Measurements from ENCODE around the gene NPY4R. TPM values are rescaled to one million over a fixed set of nuclear protein-coding genes. Genes with fewer than 3 reads are reported as not detected.
"Not testable (repeated sequence)": the region's sequence is repeated elsewhere in the genome, so short reads cannot be mapped to it uniquely, and the experiment has no call there.

Gene NPY4R
- total RNA-seq, 1 experiment from 2014 or later: not detected

GRCh38 chr10:46512725-46513124, 47.0 kb upstream of the NPY4R start:
- WGBS (ENCODE audit: extremely low coverage, insufficient read length, low lambda C conversion rate): no CpG with 5 or more reads among the region's 7 CpGs
- H3K36me3 Mint-ChIP-seq (ENCODE audit: insufficient read depth in 1 of 3, low read depth in 3 of 3); H3K4me3 Mint-ChIP-seq: not testable (repeated sequence)

GRCh38 chr10:46512002-46512401, 46.2 kb upstream of the NPY4R start:
- H3K36me3 Mint-ChIP-seq (ENCODE audit: insufficient read depth in 1 of 3, low read depth in 3 of 3); H3K27me3 ChIP-seq (ENCODE audit: insufficient read depth, low read length); H3K9ac ChIP-seq (ENCODE audit: extremely low read depth, insufficient read length, low read length); H4K8ac ChIP-seq (replicated peaks; ENCODE audit: insufficient read length, low read depth, low read length); H3K4me3 Mint-ChIP-seq; H2AK5ac ChIP-seq (ENCODE audit: insufficient read length, low read length); H3K14ac ChIP-seq (ENCODE audit: insufficient read depth, low read length); H4K91ac ChIP-seq (ENCODE audit: insufficient read length, low read depth, low read length); H3K27me3 Mint-ChIP-seq (ENCODE audit: low read depth); H3K23ac ChIP-seq (ENCODE audit: insufficient read length, low read depth, low read length); H3K27ac ChIP-seq (ENCODE audit: insufficient read length, low read depth, low read length); H3K56ac ChIP-seq (ENCODE audit: insufficient read length, low read depth, low read length); H3K9me3 ChIP-seq (ENCODE audit: control insufficient read depth, low read depth, low read length); H2BK5ac ChIP-seq (ENCODE audit: insufficient read length, low read length); H3K4me2 ChIP-seq (ENCODE audit: insufficient read depth, insufficient read length, low read length); H2AFZ ChIP-seq (ENCODE audit: low read length); H3K18ac ChIP-seq (ENCODE audit: insufficient read length, low read depth, low read length); H2BK12ac ChIP-seq (ENCODE audit: insufficient read length, low read depth, low read length); H3K23me2 ChIP-seq (ENCODE audit: insufficient read length, low read depth, low read length, poor library complexity, severe bottlenecking); H2BK120ac ChIP-seq (ENCODE audit: low read depth, low read length, poor library complexity, severe bottlenecking); H2BK15ac ChIP-seq (ENCODE audit: low read depth, low read length); H3K4me1 Mint-ChIP-seq; H4K5ac ChIP-seq (ENCODE audit: insufficient read length, low read depth, low read length); H3K4ac ChIP-seq (ENCODE audit: low read depth, low read length); H3K27ac Mint-ChIP-seq; H2BK20ac ChIP-seq (ENCODE audit: low read depth, low read length, poor library complexity, severe bottlenecking); DNase-seq; H4K20me1 ChIP-seq (ENCODE audit: control insufficient read depth, insufficient read depth, insufficient read length); H3K79me1 ChIP-seq (ENCODE audit: insufficient read depth, low read depth, low read length, poor library complexity, severe bottlenecking); H3K79me2 ChIP-seq (ENCODE audit: insufficient read depth, low read length); H3T11ph ChIP-seq (ENCODE audit: low read length); H3K9me3 Mint-ChIP-seq; H3K4me1 ChIP-seq (ENCODE audit: insufficient read depth, low read length): not testable (repeated sequence)
- no CpG with 5 or more reads among the region's 5 CpGs for WGBS (ENCODE audit: extremely low coverage, insufficient read length, low lambda C conversion rate)

More at GRCh38 chr10:46512725-46513124, 47.0 kb upstream of the NPY4R start:
- H3K27me3 ChIP-seq (ENCODE audit: insufficient read depth, low read length); H3K27me3 Mint-ChIP-seq (ENCODE audit: low read depth); H3K56ac ChIP-seq (ENCODE audit: insufficient read length, low read depth, low read length); H2AK5ac ChIP-seq (ENCODE audit: insufficient read length, low read length); H3K4me2 ChIP-seq (ENCODE audit: insufficient read depth, insufficient read length, low read length); H3K23ac ChIP-seq (ENCODE audit: insufficient read length, low read depth, low read length); H3K79me2 ChIP-seq (ENCODE audit: insufficient read depth, low read length); H3K9me3 ChIP-seq (ENCODE audit: control insufficient read depth, low read depth, low read length); H4K20me1 ChIP-seq (ENCODE audit: control insufficient read depth, insufficient read depth, insufficient read length); H3K79me1 ChIP-seq (ENCODE audit: insufficient read depth, low read depth, low read length, poor library complexity, severe bottlenecking); H2BK120ac ChIP-seq (ENCODE audit: low read depth, low read length, poor library complexity, severe bottlenecking); H3K27ac ChIP-seq (ENCODE audit: insufficient read length, low read depth, low read length); H2BK15ac ChIP-seq (ENCODE audit: low read depth, low read length); H2BK12ac ChIP-seq (ENCODE audit: insufficient read length, low read depth, low read length); H2BK5ac ChIP-seq (ENCODE audit: insufficient read length, low read length); H3K18ac ChIP-seq (ENCODE audit: insufficient read length, low read depth, low read length); H3K9ac ChIP-seq (ENCODE audit: extremely low read depth, insufficient read length, low read length); H3K27ac Mint-ChIP-seq; H3K23me2 ChIP-seq (ENCODE audit: insufficient read length, low read depth, low read length, poor library complexity, severe bottlenecking); H3K4me1 ChIP-seq (ENCODE audit: insufficient read depth, low read length); H3K14ac ChIP-seq (ENCODE audit: insufficient read depth, low read length); H4K91ac ChIP-seq (ENCODE audit: insufficient read length, low read depth, low read length); H3K9me3 Mint-ChIP-seq; H2AFZ ChIP-seq (ENCODE audit: low read length); DNase-seq; H3K4me1 Mint-ChIP-seq; H4K8ac ChIP-seq (replicated peaks; ENCODE audit: insufficient read length, low read depth, low read length); H4K5ac ChIP-seq (ENCODE audit: insufficient read length, low read depth, low read length); H3T11ph ChIP-seq (ENCODE audit: low read length); H2BK20ac ChIP-seq (ENCODE audit: low read depth, low read length, poor library complexity, severe bottlenecking); H3K4ac ChIP-seq (ENCODE audit: low read depth, low read length): not testable (repeated sequence)

Data from H9 (cell line).